ENCODE measurements around the gene PCDHA6.

DNA sequence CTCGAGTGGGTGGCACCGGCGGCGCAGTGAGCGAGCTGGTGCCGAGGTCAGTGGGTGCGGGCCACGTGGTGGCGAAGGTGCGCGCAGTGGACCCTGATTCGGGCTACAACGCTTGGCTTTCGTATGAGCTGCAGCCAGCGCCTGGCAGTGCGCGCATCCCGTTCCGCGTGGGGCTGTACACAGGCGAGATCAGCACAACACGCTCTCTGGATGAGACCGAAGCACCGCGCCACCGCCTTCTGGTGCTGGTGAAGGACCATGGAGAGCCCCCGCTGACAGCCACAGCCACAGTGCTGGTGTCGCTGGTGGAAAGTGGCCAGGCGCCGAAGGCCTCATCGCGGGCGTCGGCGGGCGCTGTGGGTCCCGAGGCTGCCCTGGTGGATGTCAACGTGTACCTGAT is 4.3 kb upstream of the PCDHA6 start:
- TF ChIP-seq CREB1 (CRISPR knock-in tag; IDR thresholded peaks at IDR 0.05) (no peak), MXD4 (CRISPR knock-in tag; IDR thresholded peaks at IDR 0.05; ENCODE audit: borderline replicate concordance) (no peak), FOXJ3 (CRISPR knock-in tag; IDR thresholded peaks at IDR 0.05; ENCODE audit: borderline replicate concordance) (no peak), NR3C1 (CRISPR knock-in tag; conservative IDR thresholded peaks at IDR 0.05; ENCODE audit: low read depth) (no peak), JUN (CRISPR knock-in tag; IDR thresholded peaks at IDR 0.05) (no peak), SOX15 (CRISPR knock-in tag; IDR thresholded peaks at IDR 0.05) (no peak), ESRRA (CRISPR knock-in tag; IDR thresholded peaks at IDR 0.05; ENCODE audit: borderline replicate concordance) (no peak)
- TF ChIP-seq, protein P1, sequence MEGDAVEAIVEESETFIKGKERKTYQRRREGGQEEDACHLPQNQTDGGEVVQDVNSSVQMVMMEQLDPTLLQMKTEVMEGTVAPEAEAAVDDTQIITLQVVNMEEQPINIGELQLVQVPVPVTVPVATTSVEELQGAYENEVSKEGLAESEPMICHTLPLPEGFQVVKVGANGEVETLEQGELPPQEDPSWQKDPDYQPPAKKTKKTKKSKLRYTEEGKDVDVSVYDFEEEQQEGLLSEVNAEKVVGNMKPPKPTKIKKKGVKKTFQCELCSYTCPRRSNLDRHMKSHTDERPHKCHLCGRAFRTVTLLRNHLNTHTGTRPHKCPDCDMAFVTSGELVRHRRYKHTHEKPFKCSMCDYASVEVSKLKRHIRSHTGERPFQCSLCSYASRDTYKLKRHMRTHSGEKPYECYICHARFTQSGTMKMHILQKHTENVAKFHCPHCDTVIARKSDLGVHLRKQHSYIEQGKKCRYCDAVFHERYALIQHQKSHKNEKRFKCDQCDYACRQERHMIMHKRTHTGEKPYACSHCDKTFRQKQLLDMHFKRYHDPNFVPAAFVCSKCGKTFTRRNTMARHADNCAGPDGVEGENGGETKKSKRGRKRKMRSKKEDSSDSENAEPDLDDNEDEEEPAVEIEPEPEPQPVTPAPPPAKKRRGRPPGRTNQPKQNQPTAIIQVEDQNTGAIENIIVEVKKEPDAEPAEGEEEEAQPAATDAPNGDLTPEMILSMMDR (IDR thresholded peaks at IDR 0.05) = no peak
